ENCODE measurements around the gene POLR3C. TPM values are rescaled to one million over a fixed set of nuclear protein-coding genes. Genes with fewer than 3 reads are reported as not detected.
"Not testable (repeated sequence)": the region's sequence is repeated elsewhere in the genome, so short reads cannot be mapped to it uniquely, and the experiment has no call there.

The POLR3C gene
- polyA plus RNA-seq, 1 donor (not counting 4 experiments of a cell fraction or from before 2014, with no cell fraction given) = 33.9 TPM

DNA sequence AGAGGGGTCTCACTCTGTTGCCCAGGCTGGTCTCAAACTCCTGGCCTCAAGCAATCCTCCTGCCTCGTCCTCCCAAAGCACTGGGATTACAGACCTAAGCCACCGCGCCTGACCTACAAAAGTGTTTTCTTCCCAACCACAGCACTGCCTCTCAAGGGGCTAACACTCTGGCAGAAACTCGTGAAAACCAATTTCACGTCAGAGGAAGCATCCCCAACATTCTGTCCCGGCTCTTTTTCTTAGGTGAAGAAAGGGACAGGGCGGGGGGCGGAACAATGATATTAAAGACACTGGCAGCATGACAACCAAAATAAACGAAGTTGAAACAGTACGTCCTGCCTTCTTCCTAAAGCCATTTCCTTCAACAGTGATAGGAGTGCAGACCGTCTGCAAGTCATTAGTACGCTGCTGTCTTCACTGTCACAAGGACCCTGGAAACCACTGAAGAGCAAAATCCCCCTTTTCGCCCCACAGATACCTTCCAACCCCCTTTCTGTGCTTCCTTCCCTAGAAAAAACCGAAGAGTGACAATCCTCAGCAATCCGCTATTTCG, 1.1 kb upstream of the POLR3C start:
- H3K27ac ChIP-seq (ENCODE audit: control insufficient read depth, insufficient read depth, low read length); H3K9me3 ChIP-seq (ENCODE audit: control insufficient read depth, low read depth, low read length); H3K9me1 ChIP-seq (ENCODE audit: control insufficient read depth, extremely low read depth, insufficient read depth, low read length); H2AFZ ChIP-seq (ENCODE audit: control insufficient read depth, low read length); H3K4me2 ChIP-seq (ENCODE audit: control insufficient read depth, extremely low read depth, insufficient read depth, low read depth, low read length); dilution Hi-C loops (cut with MboI; ENCODE audit: extremely low pct_ligation_motif_present, low sequenced_read_pairs); H3K4me3 ChIP-seq (ENCODE audit: control insufficient read depth in 2 of 3, extremely low read depth in 1 of 3, insufficient read depth in 2 of 3, low read depth in 1 of 3, low read length in 3 of 3); H3K4me1 ChIP-seq (ENCODE audit: control insufficient read depth, extremely low read depth, insufficient read depth, low read length); H3K27me3 ChIP-seq (ENCODE audit: control insufficient read depth, extremely low read depth, insufficient read depth, low read length); DNase-seq (ENCODE audit: low read depth, low spot score); H4K20me1 ChIP-seq (ENCODE audit: control insufficient read depth, extremely low read depth, insufficient read depth, low read length); H3K9ac ChIP-seq (ENCODE audit: control insufficient read depth, extremely low read depth, insufficient read depth, low read length); FAIRE-seq: not testable (repeated sequence)
- H3K36me3 ChIP-seq (ENCODE audit: control insufficient read depth in 2 of 2, extremely low read depth in 1 of 2, insufficient read depth in 2 of 2, low read length in 2 of 2) = peaks cover 5 to 13% of the 10 kb centered on the region in 2 experiments
- peaks cover 26% of the 10 kb centered on the region for H3K79me2 ChIP-seq (ENCODE audit: control insufficient read depth, insufficient read depth, low read length)

DNA sequence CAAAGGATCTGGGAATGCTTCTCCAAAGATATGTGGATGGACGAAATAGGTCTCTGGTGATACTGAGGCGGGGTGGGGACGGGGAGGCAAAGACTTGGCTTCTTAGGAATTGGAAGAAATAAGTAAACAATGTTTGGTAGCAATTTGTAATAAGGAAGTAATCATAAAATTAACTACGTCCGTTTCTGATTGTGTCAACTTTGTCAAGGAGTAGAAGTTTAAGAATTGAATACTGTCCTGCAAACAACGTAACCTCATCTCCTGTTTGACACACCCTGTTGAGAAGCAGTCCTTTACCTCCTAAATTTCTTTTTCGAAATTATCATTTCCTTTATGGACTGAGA, 471 bp downstream of the POLR3C start:
- Histone ChIP-seq H3K27me3 (ENCODE audit: control insufficient read depth, extremely low read depth, insufficient read depth, low read length) (no peaks in the 10 kb centered on the region), H3K27ac (ENCODE audit: control insufficient read depth, insufficient read depth, low read length) (peak overlapping the region; percentile 93), H3K9ac (ENCODE audit: control insufficient read depth, extremely low read depth, insufficient read depth, low read length) (peak overlapping the region; percentile 98), H2AFZ (ENCODE audit: control insufficient read depth, low read length) (peak overlapping the region; percentile 98), H4K20me1 (ENCODE audit: control insufficient read depth, extremely low read depth, insufficient read depth, low read length) (no peaks in the 10 kb centered on the region), H3K4me3 (ENCODE audit: control insufficient read depth in 2 of 3, extremely low read depth in 1 of 3, insufficient read depth in 2 of 3, low read depth in 1 of 3, low read length in 3 of 3) (peak overlapping the region; percentile 84 to 99 (median 96)), H3K9me1 (ENCODE audit: control insufficient read depth, extremely low read depth, insufficient read depth, low read length) (no peaks in the 10 kb centered on the region), H3K9me3 (ENCODE audit: control insufficient read depth, low read depth, low read length) (no peaks in the 10 kb centered on the region), H3K4me1 (ENCODE audit: control insufficient read depth, extremely low read depth, insufficient read depth, low read length) (peaks cover 5% of the 10 kb centered on the region), H3K4me2 (ENCODE audit: control insufficient read depth, extremely low read depth, insufficient read depth, low read depth, low read length) (peak overlapping the region; percentile 99), H3K79me2 (ENCODE audit: control insufficient read depth, insufficient read depth, low read length) (peaks cover 23% of the 10 kb centered on the region), H3K36me3 (ENCODE audit: control insufficient read depth in 2 of 2, extremely low read depth in 1 of 2, insufficient read depth in 2 of 2, low read length in 2 of 2) (peaks cover 13 to 26% of the 10 kb centered on the region in 2 experiments)
- no peak for TF ChIP-seq CTCF (optimal IDR thresholded peaks at IDR 0.05 in 1 of 3, IDR thresholded peaks at IDR 0.05 in 1 of 3, conservative IDR thresholded peaks at IDR 0.05 in 1 of 3; ENCODE audit: extremely low read depth in 1 of 3, insufficient read depth in 2 of 3, low read length in 3 of 3)
- no peak for TF ChIP-seq EZH2 (IDR thresholded peaks at IDR 0.05; ENCODE audit: low read length)
- dilution Hi-C loops (cut with MboI; ENCODE audit: extremely low pct_ligation_motif_present, low sequenced_read_pairs) = no loop called here
- DNase-seq (ENCODE audit: low read depth, low spot score) (no peak), FAIRE-seq (no peak)

DNA sequence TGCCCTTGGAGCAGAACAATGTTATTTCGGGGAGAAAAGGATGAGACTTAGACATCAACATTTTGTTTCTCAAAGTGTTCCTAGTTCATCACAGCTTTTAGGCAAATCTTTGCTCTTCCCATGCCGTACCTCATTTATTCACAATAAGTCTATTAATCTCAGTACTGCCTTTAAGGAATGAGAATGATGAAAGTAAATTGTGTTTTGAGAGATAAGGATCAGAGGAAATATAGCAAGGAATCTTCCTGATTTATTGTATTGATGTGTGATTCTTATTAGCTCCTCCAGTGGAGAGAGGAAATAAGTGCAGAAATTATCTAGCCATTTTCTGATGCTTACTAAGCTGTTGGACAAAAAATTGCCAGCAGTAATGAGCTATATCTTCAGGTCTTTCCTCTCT, 2.0 kb downstream of the POLR3C start:
- dilution Hi-C loops (cut with MboI; ENCODE audit: extremely low pct_ligation_motif_present, low sequenced_read_pairs) = no loop called here
- DNase-seq (ENCODE audit: low read depth, low spot score) (no peak), FAIRE-seq (no peak)
- no peaks in the 10 kb centered on the region for H4K20me1 ChIP-seq (ENCODE audit: control insufficient read depth, extremely low read depth, insufficient read depth, low read length)
- no peak overlapping the region for H2AFZ ChIP-seq (ENCODE audit: control insufficient read depth, low read length)
- peaks cover 18 to 26% of the 10 kb centered on the region in 2 experiments for H3K36me3 ChIP-seq (ENCODE audit: control insufficient read depth in 2 of 2, extremely low read depth in 1 of 2, insufficient read depth in 2 of 2, low read length in 2 of 2)
- H3K9ac ChIP-seq (ENCODE audit: control insufficient read depth, extremely low read depth, insufficient read depth, low read length) = no peak overlapping the region
- no peaks in the 10 kb centered on the region for H3K9me3 ChIP-seq (ENCODE audit: control insufficient read depth, low read depth, low read length)
- TF ChIP-seq CTCF (optimal IDR thresholded peaks at IDR 0.05 in 1 of 3, IDR thresholded peaks at IDR 0.05 in 1 of 3, conservative IDR thresholded peaks at IDR 0.05 in 1 of 3; ENCODE audit: extremely low read depth in 1 of 3, insufficient read depth in 2 of 3, low read length in 3 of 3) (no peak), EZH2 (IDR thresholded peaks at IDR 0.05; ENCODE audit: low read length) (no peak)
- no peaks in the 10 kb centered on the region for H3K9me1 ChIP-seq (ENCODE audit: control insufficient read depth, extremely low read depth, insufficient read depth, low read length)
- H3K79me2 ChIP-seq (ENCODE audit: control insufficient read depth, insufficient read depth, low read length) = peaks cover 23% of the 10 kb centered on the region
- no peak overlapping the region for H3K27ac ChIP-seq (ENCODE audit: control insufficient read depth, insufficient read depth, low read length)
- peaks cover 5% of the 10 kb centered on the region for H3K4me1 ChIP-seq (ENCODE audit: control insufficient read depth, extremely low read depth, insufficient read depth, low read length)
- H3K4me3 ChIP-seq (ENCODE audit: control insufficient read depth in 2 of 3, extremely low read depth in 1 of 3, insufficient read depth in 2 of 3, low read depth in 1 of 3, low read length in 3 of 3) = no peak overlapping the region
- no peak overlapping the region for H3K4me2 ChIP-seq (ENCODE audit: control insufficient read depth, extremely low read depth, insufficient read depth, low read depth, low read length)
- no peaks in the 10 kb centered on the region for H3K27me3 ChIP-seq (ENCODE audit: control insufficient read depth, extremely low read depth, insufficient read depth, low read length)

Measured in keratinocyte (primary cell).